Skin of body (tissue), 2 donors: Measurements from ENCODE around the gene CDC42BPG. TPM values are rescaled to one million over a fixed set of nuclear protein-coding genes. Genes with fewer than 3 reads are reported as not detected.

Experiments
- DNase-seq: peaks from one replicate; lab custom pipeline; 2025; lab: John Stamatoyannopoulos, UW
- total RNA-seq: library from RNA; depleted of rRNA; stranded (reverse); fragments of >200 nt; gene quantifications from one replicate; pipeline ENCODE4 v1.2.3, GENCODE V29; 2014

Gene CDC42BPG
- total RNA-seq, 1 donor from 2014 or later: 9.7 TPM

- no peak for DNase-seq
Measured at GRCh38 chr11:64804346-64805210, 39.9 kb downstream of the CDC42BPG start.

DNA sequence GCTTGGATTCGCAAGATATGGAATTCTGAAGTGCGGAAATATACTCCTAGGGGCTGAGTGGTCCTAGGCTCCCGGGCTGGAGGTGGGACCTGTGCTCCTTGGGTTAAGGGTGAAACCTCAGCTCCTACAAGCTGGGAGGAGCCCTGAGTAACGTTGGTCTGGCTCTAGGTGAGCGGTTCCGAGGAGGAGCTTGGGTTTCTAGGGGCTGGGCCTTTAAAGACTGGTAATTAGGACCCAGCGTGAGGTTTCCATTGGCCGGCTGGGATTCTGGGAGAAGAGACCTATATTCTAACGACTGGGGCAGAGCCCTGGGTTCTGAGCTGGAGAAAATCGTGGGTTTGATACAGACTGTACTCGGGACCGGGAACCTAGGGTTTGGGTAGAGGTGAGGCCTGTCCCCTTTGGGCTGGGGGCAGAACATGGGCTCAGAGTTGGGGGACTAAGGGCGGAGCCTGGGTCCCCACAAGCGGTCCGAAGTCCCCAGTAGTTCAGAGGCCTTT, 40.6 kb downstream of the CDC42BPG start:
- DNase-seq: no peak

DNA sequence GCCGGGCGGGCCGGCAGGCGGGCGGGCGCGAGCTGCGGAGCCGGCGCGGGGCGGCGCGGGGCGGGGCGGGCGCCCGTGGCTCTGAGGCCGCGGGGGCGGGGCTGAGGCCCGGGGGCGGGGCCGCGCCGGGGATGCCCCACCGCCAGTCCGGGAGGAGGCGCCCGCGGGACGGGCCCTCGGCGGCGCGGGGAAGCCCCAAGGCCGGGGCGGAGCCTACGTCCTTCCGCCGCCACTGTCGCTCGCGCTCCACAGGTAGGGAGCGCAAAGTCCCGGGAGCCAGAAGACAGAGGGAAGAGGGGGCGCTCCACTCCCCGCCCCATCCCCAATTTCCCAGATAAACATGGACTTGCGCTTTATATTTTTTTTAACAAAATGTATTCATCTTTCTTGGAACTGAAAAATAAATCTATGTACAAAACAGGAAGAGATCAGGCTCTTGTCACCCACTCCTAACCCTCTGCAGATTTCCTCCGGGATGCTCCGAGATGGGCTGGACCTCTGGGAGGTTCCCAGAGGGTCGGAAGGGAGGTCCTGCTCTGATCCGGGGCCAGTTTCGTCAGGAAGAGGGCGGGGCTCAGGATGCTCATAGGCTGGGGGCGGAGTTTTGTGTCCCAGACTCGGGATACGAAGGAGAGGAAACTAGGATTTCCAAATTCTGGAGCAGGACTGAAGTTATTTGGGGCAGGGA, 41.2 kb downstream of the CDC42BPG start, which contains the start of gene MAP4K2:
Gene MAP4K2, minus strand, starts transcription at position 57 of the 688 bp plus-strand sequence. CDS start 65 bp downstream, outside the sequence.
- peak; percentile 46 for DNase-seq

- DNase-seq: no peak
Measured at GRCh38 chr11:64802370-64803157, 41.9 kb downstream of the CDC42BPG start.

GRCh38 chr11:64801561-64802369, 42.7 kb downstream of the CDC42BPG start:
- DNase-seq: no peak

GRCh38 chr11:64801158-64801464, 43.3 kb downstream of the CDC42BPG start:
- no peak for DNase-seq

- DNase-seq: no peak
Measured at GRCh38 chr11:64800303-64801157, 43.9 kb downstream of the CDC42BPG start.

DNA sequence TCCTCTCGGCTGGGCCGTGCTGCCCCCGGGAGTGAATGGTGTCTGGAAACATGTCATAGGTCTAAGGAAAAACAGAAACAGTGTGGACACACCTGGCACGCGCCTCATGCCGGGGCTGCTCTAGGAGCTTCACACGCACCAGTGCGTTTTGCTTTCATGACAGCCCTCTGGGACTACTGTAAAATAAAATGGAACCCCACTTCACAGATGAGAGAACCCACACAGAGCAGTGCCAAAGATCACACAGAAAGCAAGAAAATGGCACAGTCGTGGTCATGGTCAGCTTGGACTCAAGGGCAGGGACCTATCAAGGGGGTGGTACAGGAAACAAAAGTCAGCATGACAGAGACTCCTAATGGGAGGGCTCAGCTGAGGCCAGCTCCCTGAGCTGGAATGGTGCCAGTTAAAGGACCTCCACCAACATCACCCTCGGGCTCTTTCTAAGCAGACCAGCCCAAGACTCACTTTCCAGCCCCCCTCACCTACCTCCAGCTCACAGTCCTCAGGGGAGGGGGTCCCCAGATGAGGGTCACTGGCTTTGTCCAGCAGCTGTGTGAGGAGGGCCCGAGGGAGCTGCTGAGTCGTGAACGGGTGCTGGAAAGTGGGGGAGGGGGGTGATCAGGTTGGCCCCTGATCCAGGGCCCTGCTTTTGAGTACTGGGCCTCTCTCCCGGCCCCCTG, 44.7 kb downstream of the CDC42BPG start:
- DNase-seq: no peak

DNA sequence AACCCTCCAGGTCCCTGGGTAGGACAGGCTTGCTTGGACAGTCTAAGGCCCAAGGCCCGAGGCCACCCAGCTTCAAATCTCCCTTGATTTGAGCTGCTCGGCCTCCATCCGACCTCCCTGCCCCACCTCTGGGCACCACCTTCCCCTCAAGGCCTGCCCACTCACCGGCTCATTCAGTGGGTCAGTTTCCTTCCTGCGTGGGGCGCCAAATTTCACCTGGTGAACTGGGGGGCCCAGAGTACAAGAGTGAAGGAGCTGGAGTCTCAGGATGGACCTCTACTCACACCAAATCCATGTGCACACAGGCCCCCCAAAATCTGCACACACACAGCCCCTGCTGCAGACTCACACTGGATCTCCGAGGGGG, 45.2 kb downstream of the CDC42BPG start:
- no peak for DNase-seq

DNA sequence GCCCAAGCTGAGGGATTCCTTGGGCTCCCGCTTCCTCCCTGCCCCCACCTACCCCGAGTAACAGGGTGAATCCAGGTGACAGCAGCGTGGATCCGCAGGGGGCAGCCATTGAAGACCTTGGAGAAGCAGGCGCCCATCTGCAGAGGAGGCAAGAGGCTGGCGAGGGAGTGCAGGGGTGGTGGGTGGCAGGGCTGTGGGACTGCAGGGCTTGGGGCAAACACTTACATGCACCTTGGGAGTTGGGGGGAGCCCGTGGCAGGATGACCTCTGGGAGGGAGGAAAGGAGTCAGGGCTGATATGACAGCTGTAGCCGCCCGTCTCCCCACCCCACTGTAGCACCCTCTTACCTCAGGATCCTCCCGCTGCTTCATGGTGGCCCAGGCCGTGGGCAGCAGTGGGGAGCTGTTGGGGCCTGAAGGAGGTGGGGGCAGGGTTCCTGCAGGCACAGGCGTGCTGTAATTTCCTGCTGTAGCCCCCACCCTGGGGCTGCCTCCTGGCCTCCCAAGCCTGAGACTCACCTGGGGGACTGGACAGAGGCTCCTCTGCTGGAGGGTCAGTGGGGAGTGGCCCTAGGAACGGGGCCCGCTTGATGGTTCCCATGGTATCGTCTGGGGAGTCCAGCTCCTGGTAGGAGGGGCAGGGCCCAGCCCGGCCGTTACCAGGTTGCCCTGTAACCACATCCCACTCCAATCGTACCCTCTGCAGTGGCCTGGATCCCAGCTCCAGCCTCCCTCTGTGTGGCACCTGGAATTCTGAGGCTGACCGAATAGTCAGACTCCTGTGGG, 47.5 kb downstream of the CDC42BPG start:
- no peak for DNase-seq

- no peak for DNase-seq
Measured at GRCh38 chr11:64796047-64796756, 48.3 kb downstream of the CDC42BPG start.

DNA sequence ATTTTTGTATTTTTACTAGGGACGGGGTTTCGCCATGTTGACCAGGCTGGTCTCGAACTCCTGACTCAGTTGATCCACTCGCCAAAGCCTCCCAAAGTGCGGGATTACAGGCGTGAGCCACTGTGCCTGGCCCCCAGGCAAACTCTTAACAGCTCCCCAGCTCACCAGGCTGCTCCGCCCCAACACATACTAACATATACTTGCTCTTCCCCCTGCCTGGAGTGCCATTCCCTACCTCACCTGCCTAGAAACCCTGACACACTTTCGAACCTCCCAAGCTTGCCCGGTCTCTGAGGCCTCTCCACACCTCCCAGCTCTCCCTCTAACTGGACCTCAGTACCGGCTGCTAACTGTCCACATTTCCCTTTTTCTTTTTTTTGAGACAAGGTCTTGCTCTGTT, 49.9 kb downstream of the CDC42BPG start:
- DNase-seq: no peak

DNA sequence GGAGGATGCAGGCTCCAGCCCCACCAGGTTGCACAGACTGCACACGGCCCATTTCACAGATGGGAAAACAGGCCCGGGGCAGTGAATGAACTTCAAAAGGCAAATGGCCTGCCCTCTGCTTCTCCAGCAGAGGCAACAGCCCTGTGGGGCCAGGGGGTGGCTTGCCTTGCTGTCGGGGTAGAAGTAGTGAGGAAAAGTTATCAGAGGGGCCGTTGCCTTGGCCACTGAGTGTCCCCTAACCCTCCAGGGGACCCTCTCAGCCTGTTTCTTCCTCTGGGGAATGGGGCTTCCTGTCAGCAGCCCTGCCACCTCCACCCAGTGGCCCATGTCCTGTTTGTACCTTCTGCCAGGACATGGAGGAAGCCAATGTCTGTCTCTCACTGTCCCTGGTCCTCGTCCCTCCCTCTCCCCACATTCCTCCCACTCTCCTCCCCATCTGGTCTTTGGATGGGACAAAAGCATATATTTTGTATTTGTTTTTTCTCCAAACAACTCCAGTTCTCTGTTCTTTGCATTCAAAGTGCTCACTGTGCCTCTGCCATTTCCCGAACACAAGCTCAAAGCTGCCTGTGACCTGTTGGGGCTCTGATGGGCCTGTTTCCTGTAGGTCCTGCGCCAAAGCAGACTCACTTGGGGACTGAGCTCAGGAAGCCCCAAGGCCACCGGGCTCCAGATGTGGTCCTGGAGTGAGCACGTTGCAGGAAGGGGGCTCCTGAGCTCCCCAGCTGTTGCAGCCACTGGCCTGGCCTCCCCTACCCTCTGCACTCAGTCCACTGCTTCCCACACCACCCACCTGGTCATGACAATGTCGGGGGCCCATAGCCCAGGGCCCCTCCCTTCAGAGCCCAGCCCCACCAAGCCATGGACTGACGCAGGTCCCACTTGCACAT, 50.9 kb downstream of the CDC42BPG start:
- DNase-seq: no peak

GRCh38 chr11:64792482-64792881, 52.0 kb downstream of the CDC42BPG start:
- no peak for DNase-seq

DNA sequence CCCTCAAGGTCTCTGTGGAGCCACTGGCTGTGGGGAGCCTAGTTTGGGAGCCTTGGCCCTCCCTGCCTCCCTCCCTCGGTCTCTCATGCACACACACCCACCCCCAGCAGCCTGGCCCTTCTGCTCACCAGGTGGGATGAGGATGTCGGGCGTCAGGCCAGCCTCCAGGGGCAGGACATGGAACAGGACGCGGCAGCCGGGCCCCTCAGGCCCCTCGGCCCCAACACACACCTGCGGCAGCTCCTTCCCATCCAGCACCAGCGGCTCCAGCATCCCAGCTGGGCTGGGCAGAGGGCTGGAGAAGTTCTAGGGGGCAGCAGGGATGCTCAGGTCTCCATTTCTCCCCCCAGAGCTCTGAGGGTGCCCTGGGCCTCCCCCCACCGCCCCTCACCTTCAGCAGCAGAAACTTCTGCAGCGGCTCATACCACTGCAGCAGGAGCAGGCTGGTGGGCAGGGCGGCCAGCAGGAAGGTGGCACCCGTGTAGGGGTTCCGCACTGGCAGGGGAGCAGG, 52.6 kb downstream of the CDC42BPG start:
- DNase-seq: no peak

DNA sequence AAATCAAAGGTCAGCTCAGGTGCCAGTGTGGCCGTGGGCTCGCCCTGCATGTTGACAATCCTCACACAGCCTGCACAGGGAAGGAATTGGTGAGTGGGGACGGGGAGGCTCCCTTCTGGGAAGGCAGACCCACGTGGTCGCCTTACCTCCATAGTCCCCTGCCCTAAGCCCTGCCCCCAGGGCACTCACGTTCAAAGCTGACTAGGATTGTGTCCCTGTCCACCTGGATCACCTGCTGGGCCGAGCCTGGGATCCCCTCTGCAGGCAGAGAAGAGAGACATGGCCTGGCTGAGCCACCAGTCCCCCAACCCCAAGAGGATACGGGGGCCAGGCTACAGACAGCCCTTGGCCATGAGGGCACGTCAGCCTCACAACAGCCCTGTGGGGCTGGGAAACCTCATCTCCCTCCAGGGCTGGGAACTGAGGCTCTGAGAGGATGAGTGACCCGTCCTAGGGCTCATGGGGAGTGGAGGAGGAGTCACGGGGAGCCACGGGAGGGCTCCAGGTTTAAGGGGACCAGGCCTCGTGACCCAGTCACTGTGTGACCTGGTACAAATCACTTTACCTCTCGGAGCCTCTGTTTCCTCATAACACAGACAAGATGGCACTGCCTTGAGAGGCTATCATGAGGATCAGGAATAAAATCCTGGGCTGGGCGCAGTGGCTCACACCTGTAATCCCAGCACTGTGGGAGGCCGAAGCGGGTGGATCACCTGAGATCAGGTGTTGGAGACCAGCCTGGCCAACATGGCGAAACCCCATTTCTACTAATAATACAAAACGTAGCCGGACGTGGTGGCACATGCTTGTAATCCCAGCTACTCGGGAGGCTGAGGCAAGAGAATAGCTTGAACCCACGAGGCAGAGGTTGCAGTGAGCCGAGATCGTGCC, 54.0 kb downstream of the CDC42BPG start:
- DNase-seq: no peak
